CD4-positive, alpha-beta T cell treated with Interleukin-15 for 1 hour (primary cell): ENCODE results near the gene BCCIP.

Source experiments
- DNase-seq: peaks from one replicate; pipeline ENCODE4 v3.0.0-alpha.2; 2020

The BCCIP gene

GRCh38 chr10:125822878-125823662 is at the start of gene BCCIP, which contains the start of gene UROS:
TSS of gene BCCIP (plus strand) at chr10:125823546. CDS start at chr10:125823558, 12 bp downstream.
TSS of gene UROS (minus strand) at chr10:125823258. CDS start at chr10:125816499, 6,759 bp downstream.
- DNase-seq = peak; percentile 91

GRCh38 chr10:125773687-125774543 is 49.4 kb upstream of the BCCIP start:
- no peak for DNase-seq

- DNase-seq = no peak
These were observed 48.7 kb upstream of the BCCIP start for GRCh38 chr10:125774581-125775191.

GRCh38 chr10:125775491-125776106 is 47.7 kb upstream of the BCCIP start, which contains the start of gene MMP21:
TSS of gene MMP21 (minus strand) at chr10:125775821. CDS start at chr10:125775821, 0 bp downstream.
- DNase-seq = no peak

- DNase-seq = no peak
These were observed 45.5 kb upstream of the BCCIP start for GRCh38 chr10:125777806-125778205.

- no peak for DNase-seq
These were observed 44.8 kb upstream of the BCCIP start for GRCh38 chr10:125778556-125778955.

GRCh38 chr10:125779403-125780327 is 43.7 kb upstream of the BCCIP start:
- DNase-seq = no peak

- no peak for DNase-seq
These were observed 42.0 kb upstream of the BCCIP start for GRCh38 chr10:125781374-125781773.

- DNase-seq = no peak
These were observed 41.3 kb upstream of the BCCIP start for GRCh38 chr10:125782054-125782453.

GRCh38 chr10:125782616-125783015 is 40.7 kb upstream of the BCCIP start:
- no peak for DNase-seq

GRCh38 chr10:125783408-125783807 is 39.9 kb upstream of the BCCIP start:
- no peak for DNase-seq

- no peak for DNase-seq
These were observed 39.4 kb upstream of the BCCIP start for GRCh38 chr10:125783957-125784356.

GRCh38 chr10:125785791-125786190 is 37.6 kb upstream of the BCCIP start:
- DNase-seq = no peak

GRCh38 chr10:125788156-125789034 is 35.0 kb upstream of the BCCIP start:
- no peak for DNase-seq

- DNase-seq = no peak
These were observed 30.7 kb upstream of the BCCIP start for GRCh38 chr10:125792342-125793300.

- no peak for DNase-seq
These were observed 28.2 kb upstream of the BCCIP start for GRCh38 chr10:125795128-125795527.

GRCh38 chr10:125795637-125796190 is 27.6 kb upstream of the BCCIP start:
- DNase-seq = no peak

- DNase-seq = no peak
These were observed 25.9 kb upstream of the BCCIP start for GRCh38 chr10:125797424-125797823.
